ENCODE data around the gene KCNT2. TPM values are rescaled to one million over a fixed set of nuclear protein-coding genes. Genes with fewer than 3 reads are reported as not detected.
A peak's percentile ranks its signal among the peaks of the same experiment; 100 is the strongest.

Gene KCNT2
- total RNA-seq, 4 donors from 2014 or later: 0.35 to 2.3 (median 0.91) TPM; not detected in 1

- TF ChIP-seq CTCF (IDR thresholded peaks at IDR 0.05) (peak in 2 of 6 experiments; percentile 23 to 53), POLR2A (IDR thresholded peaks at IDR 0.05) (no peak)
- H3K4me1 ChIP-seq: no peaks in the 10 kb centered on the region
- no peaks in the 10 kb centered on the region for H3K36me3 ChIP-seq
- H3K4me3 ChIP-seq: no peak overlapping the region
- DNase-seq: no peak
- intact Hi-C loops (cut with DNase I): no loop called here
- WGBS, 2 donors: 38 to 52% methylated on average over 1 of the region's 1 CpG
- no peaks in the 10 kb centered on the region for H3K27me3 ChIP-seq
- no peaks in the 10 kb centered on the region for H3K9me3 ChIP-seq
- H3K27ac ChIP-seq: no peak overlapping the region
Measured at GRCh38 chr1:196309386-196309785, 298.9 kb downstream of the KCNT2 start.

- no peak for DNase-seq
- Histone ChIP-seq H3K27me3 (no peaks in the 10 kb centered on the region), H3K9me3 (no peaks in the 10 kb centered on the region), H3K36me3 (no peaks in the 10 kb centered on the region), H3K27ac (no peak overlapping the region), H3K4me3 (no peak overlapping the region), H3K4me1 (no peaks in the 10 kb centered on the region)
- TF ChIP-seq POLR2A (IDR thresholded peaks at IDR 0.05) (no peak), CTCF (IDR thresholded peaks at IDR 0.05) (no peak)
- WGBS, 2 donors: 77 to 86% methylated on average over 1 of the region's 1 CpG
- intact Hi-C loops (cut with DNase I): no loop called here
Measured at GRCh38 chr1:196308176-196308575, 300.1 kb downstream of the KCNT2 start.

GRCh38 chr1:196306421-196306820 is 301.8 kb downstream of the KCNT2 start:
- no peak for TF ChIP-seq CTCF (IDR thresholded peaks at IDR 0.05)
- no peak for TF ChIP-seq POLR2A (IDR thresholded peaks at IDR 0.05)
- intact Hi-C loops (cut with DNase I): no loop called here

GRCh38 chr1:196305216-196305615 is 303.0 kb downstream of the KCNT2 start:
- Histone ChIP-seq H3K4me3 (no peak overlapping the region), H3K27me3 (no peaks in the 10 kb centered on the region), H3K4me1 (no peaks in the 10 kb centered on the region), H3K9me3 (no peaks in the 10 kb centered on the region), H3K27ac (no peak overlapping the region), H3K36me3 (no peaks in the 10 kb centered on the region)
- TF ChIP-seq CTCF (IDR thresholded peaks at IDR 0.05) (no peak), POLR2A (IDR thresholded peaks at IDR 0.05) (no peak)
- intact Hi-C loops (cut with DNase I): no loop called here
- 76 to 86% methylated on average over 2 of the region's 2 CpGs for WGBS, 2 donors
- DNase-seq: no peak

More at GRCh38 chr1:196306421-196306820, 301.8 kb downstream of the KCNT2 start:
- WGBS, 2 donors: 49 to 70% methylated on average over 2 of the region's 2 CpGs
- H3K4me3 ChIP-seq: no peak overlapping the region
- no peaks in the 10 kb centered on the region for H3K9me3 ChIP-seq
- no peaks in the 10 kb centered on the region for H3K36me3 ChIP-seq
- H3K27me3 ChIP-seq: no peaks in the 10 kb centered on the region
- DNase-seq: no peak
- H3K27ac ChIP-seq: no peak overlapping the region
- H3K4me1 ChIP-seq: no peaks in the 10 kb centered on the region

GRCh38 chr1:196302981-196303380 is 305.3 kb downstream of the KCNT2 start:
- H3K4me1 ChIP-seq: no peaks in the 10 kb centered on the region
- no peaks in the 10 kb centered on the region for H3K9me3 ChIP-seq
- TF ChIP-seq CTCF (IDR thresholded peaks at IDR 0.05) (no peak), POLR2A (IDR thresholded peaks at IDR 0.05) (no peak)
- H3K36me3 ChIP-seq: no peaks in the 10 kb centered on the region
- DNase-seq: no peak
- no peak overlapping the region for H3K27ac ChIP-seq
- intact Hi-C loops (cut with DNase I): no loop called here
- no peak overlapping the region for H3K4me3 ChIP-seq
- H3K27me3 ChIP-seq: no peaks in the 10 kb centered on the region

Measured in esophagus squamous epithelium (tissue), 5 donors.